Small intestine (tissue), 7 donors: ENCODE data around the gene HS3ST3B1. TPM values are rescaled to one million over a fixed set of nuclear protein-coding genes. Genes with fewer than 3 reads are reported as not detected.

Experiments
- DNase-seq, 2 donors: peaks; one replicate each; pipeline versions ENCODE4 v3.0.0 to v3.0.0-alpha.2; 2013
- FAIRE-seq: peaks from 2 replicates; lab custom pipeline; 2012; peaks lifted over from hg19 to GRCh38; lab: Jason Lieb, UNC
- H3K27ac ChIP-seq, 3 donors: one replicate each; pipeline ENCODE4 v1.5.1; 2013; ENCODE audit warnings: low read length in 2 of 3, mild to moderate bottlenecking in 2 of 3, control low read depth in 1 of 3, inconsistent platforms in 1 of 3, low read depth in 1 of 3, moderate library complexity in 1 of 3
- H3K27me3 ChIP-seq, 3 donors: one replicate each; pipeline ENCODE4 v1.6.1; 2013; ENCODE audit warnings: low read length in 3 of 3, inconsistent platforms in 1 of 3; ENCODE audit not compliant: control insufficient read depth in 3 of 3, insufficient read depth in 3 of 3
- H3K36me3 ChIP-seq, 3 donors: one replicate each; pipeline ENCODE4 v1.6.1; 2013; ENCODE audit warnings: low read length in 3 of 3, inconsistent platforms in 1 of 3, low read depth in 1 of 3, mild to moderate bottlenecking in 1 of 3, moderate library complexity in 1 of 3; ENCODE audit not compliant: control insufficient read depth in 3 of 3, insufficient read depth in 2 of 3
- H3K4me1 ChIP-seq, 3 donors: one replicate each; pipeline ENCODE4 v1.6.1; 2013; ENCODE audit warnings: low read length in 2 of 3, inconsistent platforms in 1 of 3, low read depth in 1 of 3, mild to moderate bottlenecking in 1 of 3, moderate library complexity in 1 of 3; ENCODE audit not compliant: control insufficient read depth in 3 of 3, insufficient read depth in 2 of 3
- H3K4me3 ChIP-seq, 3 donors: one replicate each; pipeline ENCODE4 v1.5.1; 2013; ENCODE audit warnings: low read length in 3 of 3, control low read depth in 1 of 3, inconsistent platforms in 1 of 3, low read depth in 1 of 3, mild to moderate bottlenecking in 1 of 3, moderate library complexity in 1 of 3
- H3K9me3 ChIP-seq, 2 donors: one replicate each; pipeline ENCODE4 v1.6.1; 2013; ENCODE audit warnings: low read depth in 1 of 2, low read length in 1 of 2; ENCODE audit not compliant: control insufficient read depth in 2 of 2, insufficient read depth in 1 of 2
- WGBS, 3 donors: extraction: QIAGEN DNeasy Blood & Tissue Kit; methylation state at CpG; one replicate each; pipeline ENCODE4 v1.1.7; 2013; 5-methylcytosine and 5-hydroxymethylcytosine counted together
- polyA plus RNA-seq, 4 donors: library from polyadenylated mRNA; stranded (reverse) in 3 of 4; unstranded in 1 of 4; fragments of 200-250 nt in 3 of 4; fragments of 120-200 nt in 1 of 4; gene quantifications; one replicate each; pipeline versions ENCODE4 v1.2.1 to v1.2.3, GENCODE V29; 2013
- donor health status: healthy with polysubstance abuse.
- donor health status: control.
- donor health status: control.
- donor health status: Bipolar disorder and iron deficiency.
- donor health status: healthy.

HS3ST3B1 gene
- polyA plus RNA-seq, 4 donors, result 0.22 to 1.4 (median 0.70) TPM

DNA sequence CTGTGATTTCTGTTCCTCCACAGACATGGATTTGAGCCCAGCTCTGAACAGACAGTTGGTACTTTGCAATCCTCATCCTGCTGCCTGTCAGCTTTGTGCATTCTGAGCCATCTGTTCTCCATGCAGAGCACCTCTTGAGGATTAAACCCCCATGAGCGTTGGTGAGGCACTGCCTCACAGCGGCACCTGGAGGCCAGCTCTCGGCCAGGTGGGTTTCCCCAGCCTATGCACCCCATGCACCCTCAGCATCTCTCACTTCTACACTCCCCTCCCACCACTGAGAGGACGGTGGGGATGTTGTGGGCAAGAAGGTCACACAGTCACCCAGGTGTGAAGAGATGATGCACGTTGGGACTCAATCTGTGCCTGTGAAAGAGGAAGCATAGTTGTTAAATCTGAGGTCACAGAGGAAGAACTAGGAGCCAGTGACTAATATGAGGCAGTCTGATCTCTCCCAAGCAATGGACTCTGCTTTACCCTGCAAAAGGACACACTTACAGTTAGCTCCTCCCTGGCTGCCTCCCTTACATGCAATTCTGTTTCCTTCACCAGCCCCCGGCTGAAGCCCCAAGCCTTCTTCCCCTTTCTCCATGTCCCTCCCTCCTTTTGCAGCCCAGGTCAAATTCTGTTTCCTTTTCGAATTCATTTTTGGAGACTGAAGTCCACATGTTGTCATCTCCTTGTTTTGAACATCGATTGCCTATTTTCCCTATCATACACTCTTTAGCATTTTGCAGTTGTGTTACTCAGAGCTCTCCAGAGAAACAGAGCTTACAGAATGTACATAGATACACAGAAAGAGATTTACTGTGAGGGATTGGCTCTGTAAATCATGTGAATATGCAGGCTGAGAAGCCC, 58.5 kb downstream of the HS3ST3B1 start:
- Histone ChIP-seq H3K27me3 (no peaks in the 10 kb centered on the region), H3K36me3 (no peaks in the 10 kb centered on the region), H3K4me3 (no peak overlapping the region), H3K9me3 (no peaks in the 10 kb centered on the region), H3K27ac (no peak overlapping the region), H3K4me1 (no peaks in the 10 kb centered on the region)
- FAIRE-seq, result no peak
- DNase-seq, result no peak
- WGBS, 3 donors, result 51 to 60% (median 52%) methylated on average over 8 of the region's 8 CpGs

DNA sequence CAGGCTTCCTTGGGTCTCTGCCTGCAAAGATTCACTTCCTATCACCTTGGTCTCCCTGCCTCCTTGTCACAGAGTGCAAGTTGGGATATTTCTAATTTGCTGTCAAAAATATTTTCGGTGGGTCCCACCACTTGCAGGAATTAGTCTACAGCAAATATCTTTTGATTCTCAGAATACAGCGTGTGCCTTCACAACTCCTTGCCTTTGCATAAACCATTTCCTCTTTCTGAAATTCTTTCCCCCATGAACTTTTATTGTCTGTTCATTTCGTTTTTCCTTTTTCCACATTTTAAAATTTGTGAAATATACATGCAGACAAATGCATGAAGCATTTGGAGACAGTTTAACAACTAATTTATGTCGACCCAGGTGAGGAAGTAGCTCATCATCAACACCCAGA, 60.0 kb downstream of the HS3ST3B1 start:
- H3K36me3 ChIP-seq, result no peaks in the 10 kb centered on the region
- DNase-seq (no peak), FAIRE-seq (no peak)
- no peaks in the 10 kb centered on the region for H3K4me1 ChIP-seq
- no peak overlapping the region for H3K27ac ChIP-seq
- no peak overlapping the region for H3K4me3 ChIP-seq
- 50 to 60% (median 53%) methylated on average over 4 of the region's 4 CpGs for WGBS, 3 donors
- H3K9me3 ChIP-seq, result no peaks in the 10 kb centered on the region
- H3K27me3 ChIP-seq, result no peaks in the 10 kb centered on the region

DNA sequence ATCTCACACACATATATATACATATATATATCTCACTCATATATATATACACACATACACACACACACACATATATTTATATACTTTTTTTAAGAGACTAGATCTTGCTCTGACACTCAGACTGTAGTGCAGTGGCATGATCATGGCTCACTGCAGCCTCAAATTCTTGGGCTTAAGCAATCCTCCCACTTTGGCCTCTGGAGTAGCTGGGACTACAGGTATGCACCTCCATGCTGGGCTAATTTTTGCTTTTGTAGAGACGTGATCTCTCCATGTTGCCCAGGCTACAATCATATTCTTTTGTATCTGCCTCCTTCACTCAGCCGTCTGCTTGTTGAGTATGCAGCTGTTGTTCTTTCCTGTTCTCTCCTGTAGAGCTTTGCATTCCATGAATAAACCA, 60.6 kb downstream of the HS3ST3B1 start:
- 57 to 71% (median 59%) methylated on average over 2 of the region's 2 CpGs for whole genome bisulfite sequencing, 3 donors
- DNase-seq (no peak), FAIRE-seq (no peak)
- no peaks in the 10 kb centered on the region for H3K36me3 ChIP-seq
- no peak overlapping the region for H3K27ac ChIP-seq
- H3K9me3 ChIP-seq, result no peaks in the 10 kb centered on the region
- no peaks in the 10 kb centered on the region for H3K4me1 ChIP-seq
- no peak overlapping the region for H3K4me3 ChIP-seq
- no peaks in the 10 kb centered on the region for H3K27me3 ChIP-seq

DNA sequence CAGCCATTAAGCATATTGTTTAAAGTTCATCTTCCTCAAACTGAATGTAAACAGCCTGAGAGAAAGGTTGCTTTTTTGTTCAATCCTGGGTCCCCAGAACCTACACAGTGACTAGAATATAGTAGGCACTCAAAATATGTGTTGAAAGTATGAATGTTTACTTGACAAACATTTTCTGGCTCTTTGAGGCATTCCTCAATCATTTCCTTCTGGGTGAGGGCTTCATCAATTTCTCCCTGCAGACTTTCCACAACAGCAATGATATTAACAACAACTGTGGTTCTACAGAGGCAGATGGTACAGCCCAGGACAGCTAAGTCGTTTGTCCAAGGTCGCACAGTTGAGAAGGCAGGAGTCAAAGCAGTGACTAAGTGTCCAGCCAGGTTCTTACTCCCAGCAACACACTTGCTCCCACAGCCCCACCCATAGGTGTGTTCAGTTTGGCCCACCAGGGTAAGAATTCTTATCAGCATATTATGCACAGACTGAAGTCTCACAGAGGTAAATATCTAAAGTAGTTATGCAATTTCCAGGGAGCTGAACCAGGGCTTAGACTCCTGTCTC, 61.1 kb downstream of the HS3ST3B1 start:
- FAIRE-seq (no peak), DNase-seq (peak in 1 of 2 donors; percentile 17)
- H3K9me3 ChIP-seq, result no peaks in the 10 kb centered on the region
- no peaks in the 10 kb centered on the region for H3K27me3 ChIP-seq
- no peak overlapping the region for H3K4me3 ChIP-seq
- 28 to 52% (median 30%) methylated on average over 2 of the region's 2 CpGs for WGBS, 3 donors
- H3K36me3 ChIP-seq, result no peaks in the 10 kb centered on the region
- H3K4me1 ChIP-seq, result no peaks in the 10 kb centered on the region
- H3K27ac ChIP-seq, result no peak overlapping the region

DNA sequence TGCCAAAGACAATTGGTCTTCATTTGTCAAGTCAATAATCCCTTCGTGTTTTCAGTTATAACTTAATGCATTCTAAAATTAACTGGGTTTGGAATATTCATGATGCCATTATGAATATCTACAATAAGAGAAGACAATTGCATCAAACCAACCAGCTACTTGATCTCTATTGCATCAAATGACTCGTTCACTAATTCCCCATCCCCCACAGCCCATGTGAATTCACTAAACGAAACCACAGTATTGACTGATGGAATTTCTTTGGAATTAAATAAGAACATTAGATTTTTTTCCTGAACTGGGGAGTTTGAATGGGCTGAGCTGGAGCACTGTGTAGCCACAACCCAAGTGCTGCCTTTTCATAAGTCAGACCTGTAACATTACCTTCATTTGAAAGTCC, 65.3 kb downstream of the HS3ST3B1 start:
- H3K36me3 ChIP-seq, result no peaks in the 10 kb centered on the region
- H3K4me3 ChIP-seq, result no peak overlapping the region
- FAIRE-seq (no peak), DNase-seq (no peak)
- no peak overlapping the region for H3K27ac ChIP-seq
- 57 to 74% (median 63%) methylated on average over 3 of the region's 3 CpGs for WGBS, 3 donors
- no peaks in the 10 kb centered on the region for H3K9me3 ChIP-seq
- H3K4me1 ChIP-seq, result no peaks in the 10 kb centered on the region
- no peaks in the 10 kb centered on the region for H3K27me3 ChIP-seq

DNA sequence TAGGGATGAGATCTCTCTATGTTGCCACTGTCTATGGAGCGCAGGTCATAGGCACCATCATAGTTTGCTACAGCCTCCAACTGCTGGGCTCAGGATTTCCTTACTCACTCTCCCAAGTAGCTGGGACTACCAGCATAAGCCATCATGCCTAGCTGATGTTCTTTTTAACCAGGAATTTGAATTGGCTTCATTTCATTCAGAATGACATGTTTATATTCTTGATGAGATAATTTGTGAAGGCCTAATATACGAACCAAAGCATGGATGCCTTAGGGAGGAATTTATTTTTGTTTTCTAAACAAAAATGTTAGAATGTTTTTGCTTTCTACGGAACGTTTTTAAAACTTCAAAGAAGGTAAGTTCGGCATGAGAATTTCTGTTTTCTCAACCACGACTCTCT, 71.6 kb downstream of the HS3ST3B1 start:
- DNase-seq, result no peak
- H3K4me3 ChIP-seq, result no peak overlapping the region
- 49 to 58% (median 56%) methylated on average over 6 of the region's 6 CpGs for WGBS, 3 donors
- no peaks in the 10 kb centered on the region for H3K9me3 ChIP-seq
- H3K27me3 ChIP-seq, result no peaks in the 10 kb centered on the region
- no peak overlapping the region for H3K27ac ChIP-seq
- H3K36me3 ChIP-seq, result no peaks in the 10 kb centered on the region
- H3K4me1 ChIP-seq, result peaks cover 0 to 7% (median 0%) of the 10 kb centered on the region in 3 donors
- no peak for FAIRE-seq

DNA sequence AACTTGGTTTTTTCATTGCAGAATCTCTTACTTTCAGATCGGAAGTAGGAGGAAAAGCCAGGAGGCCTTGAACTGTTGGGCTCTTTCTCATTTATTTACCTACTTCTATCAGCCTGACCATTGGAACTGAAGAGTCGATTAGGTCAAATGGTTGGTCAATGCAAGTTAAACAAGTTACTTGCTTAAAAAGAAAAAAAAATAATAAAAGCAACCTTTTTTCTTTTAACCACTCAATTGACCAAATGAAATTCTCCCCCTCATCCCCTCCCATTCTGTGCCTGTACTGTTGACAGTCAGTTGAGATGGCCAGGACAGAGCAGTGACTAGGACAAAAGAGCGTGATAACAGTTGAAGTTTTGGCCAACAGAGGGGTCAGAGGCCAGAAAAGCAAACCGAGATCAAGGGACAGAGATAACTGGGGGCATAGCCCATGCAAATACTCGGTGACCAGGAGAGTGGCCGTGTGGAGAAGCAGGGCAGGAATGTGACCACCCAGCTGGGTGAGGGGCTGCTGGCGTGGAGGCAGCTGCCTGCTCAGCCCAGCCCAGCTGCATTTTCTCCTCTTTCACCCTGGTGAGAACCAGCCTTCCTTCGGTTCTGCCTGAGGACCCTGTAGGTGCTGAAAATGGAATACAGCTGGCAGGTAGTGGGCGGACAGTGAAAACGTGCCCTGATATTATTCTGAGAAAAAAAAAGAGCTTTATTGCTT, 72.2 kb downstream of the HS3ST3B1 start:
- no peaks in the 10 kb centered on the region for H3K9me3 ChIP-seq
- H3K4me3 ChIP-seq, result no peak overlapping the region
- H3K27me3 ChIP-seq, result no peaks in the 10 kb centered on the region
- no peak for FAIRE-seq
- H3K27ac ChIP-seq, result peak overlapping the region in 1 of 3 donors; percentile 33
- 37 to 51% (median 37%) methylated on average over 10 of the region's 10 CpGs for WGBS, 3 donors
- no peak for DNase-seq
- peaks cover 0 to 7% (median 0%) of the 10 kb centered on the region in 3 donors for H3K4me1 ChIP-seq
- H3K36me3 ChIP-seq, result no peaks in the 10 kb centered on the region

DNA sequence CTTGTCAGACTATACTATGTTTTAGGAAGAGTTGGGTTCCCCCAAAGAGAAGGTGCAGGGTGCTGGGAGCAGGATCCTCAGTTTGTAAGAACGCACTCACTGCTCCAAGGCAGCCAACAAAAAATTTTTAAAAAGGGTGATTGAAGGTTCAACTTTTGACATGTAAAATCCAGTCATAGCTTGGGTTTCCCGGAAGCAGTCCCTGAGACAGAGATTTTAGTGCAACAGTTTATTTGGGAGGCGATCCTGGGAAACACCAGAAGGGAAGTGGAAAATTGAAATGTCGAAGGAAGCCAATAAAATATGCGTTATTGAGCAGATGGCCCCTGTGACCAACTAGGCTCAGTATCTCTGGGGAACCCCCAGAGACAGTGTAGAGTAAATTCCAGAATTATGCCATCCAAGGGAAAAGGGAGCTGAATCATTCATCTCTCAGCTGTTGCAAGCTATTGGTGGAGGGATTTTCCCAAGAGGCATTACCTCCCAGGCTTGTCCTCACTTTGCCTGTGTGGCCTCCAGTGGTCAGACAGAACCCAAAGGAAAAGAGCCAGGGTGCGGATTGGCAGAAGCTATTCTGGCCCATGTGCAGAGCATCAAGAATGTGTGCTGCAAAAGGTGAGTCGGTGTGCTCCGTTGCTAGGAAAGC, 72.9 kb downstream of the HS3ST3B1 start:
- H3K36me3 ChIP-seq, result no peaks in the 10 kb centered on the region
- 69 to 73% (median 71%) methylated on average over 8 of the region's 8 CpGs for WGBS, 3 donors
- H3K9me3 ChIP-seq, result no peaks in the 10 kb centered on the region
- DNase-seq, result no peak
- H3K27me3 ChIP-seq, result no peaks in the 10 kb centered on the region
- peak overlapping the region in 1 of 3 donors; percentile 33 for H3K27ac ChIP-seq
- H3K4me1 ChIP-seq, result peaks cover 0 to 7% (median 0%) of the 10 kb centered on the region in 3 donors
- H3K4me3 ChIP-seq, result no peak overlapping the region
- no peak for FAIRE-seq
